ENCODE data around the gene ARL8B.

ARL8B gene

GRCh38 chr3:5188419-5189221 lies 66.5 kb downstream of the ARL8B start:
- FAIRE-seq: no peak

- no peak for FAIRE-seq
These were observed 68.2 kb downstream of the ARL8B start for GRCh38 chr3:5190147-5190791.

- no peak for FAIRE-seq
These were observed 69.6 kb downstream of the ARL8B start for GRCh38 chr3:5191555-5192304.

- no peak for FAIRE-seq
These were observed 70.7 kb downstream of the ARL8B start for GRCh38 chr3:5192571-5193365.

- FAIRE-seq: no peak
These were observed 72.2 kb downstream of the ARL8B start for GRCh38 chr3:5194341-5194740.

- no peak for FAIRE-seq
These were observed 72.9 kb downstream of the ARL8B start for GRCh38 chr3:5194801-5195509.

GRCh38 chr3:5195605-5196004 lies 73.5 kb downstream of the ARL8B start:
- FAIRE-seq: no peak

GRCh38 chr3:5197022-5197421 lies 74.9 kb downstream of the ARL8B start:
- no peak for FAIRE-seq

- no peak for FAIRE-seq
These were observed 75.6 kb downstream of the ARL8B start for GRCh38 chr3:5197470-5198312.

GRCh38 chr3:5198313-5198677 lies 76.2 kb downstream of the ARL8B start:
- no peak for FAIRE-seq

GRCh38 chr3:5198986-5199731 lies 77.1 kb downstream of the ARL8B start:
- no peak for FAIRE-seq

- no peak for FAIRE-seq
These were observed 79.4 kb downstream of the ARL8B start for GRCh38 chr3:5201536-5201935.

- FAIRE-seq: no peak
These were observed 80.1 kb downstream of the ARL8B start for GRCh38 chr3:5202222-5202621.

GRCh38 chr3:5205165-5205941 lies 83.3 kb downstream of the ARL8B start:
- no peak for FAIRE-seq

GRCh38 chr3:5210926-5211325 lies 88.8 kb downstream of the ARL8B start:
- no peak for FAIRE-seq

- no peak for FAIRE-seq
These were observed 90.8 kb downstream of the ARL8B start for GRCh38 chr3:5212628-5213573.

GRCh38 chr3:5213574-5213966 lies 91.5 kb downstream of the ARL8B start:
- no peak for FAIRE-seq

GRCh38 chr3:5214352-5214751 lies 92.3 kb downstream of the ARL8B start:
- FAIRE-seq: no peak
